Activated naive CD8-positive, alpha-beta T cell treated with anti-CD3 and anti-CD28 coated beads, Interleukin-2, amount 50 U/mL, for 24 hours (primary cell): Measurements from ENCODE around the gene UBL3.

Experiments
- ATAC-seq: fragments of 150-1000 bp; cut with Tn5 transposase; one replicate; pipeline ENCODE4 v1.10.0; 2021
- DNase-seq: peaks from one replicate; pipeline ENCODE4 v3.0.0; 2021
- H3K27ac Mint-ChIP-seq: one replicate; pipeline ENCODE4 v1.8.0; 2021; ENCODE audit warnings: mild to moderate bottlenecking, mixed read lengths
- H3K27me3 Mint-ChIP-seq: one replicate; pipeline ENCODE4 v1.8.0; 2021; ENCODE audit warnings: mixed read lengths
- H3K36me3 Mint-ChIP-seq: one replicate; pipeline ENCODE4 v1.8.0; 2021; ENCODE audit warnings: low read depth, mixed read lengths
- H3K4me1 Mint-ChIP-seq: one replicate; pipeline ENCODE4 v1.8.0; 2021; ENCODE audit warnings: mixed read lengths
- H3K4me3 Mint-ChIP-seq: one replicate; pipeline ENCODE4 v1.8.0; 2021; ENCODE audit warnings: mild to moderate bottlenecking, moderate library complexity, mixed read lengths
- H3K9me3 Mint-ChIP-seq: one replicate; pipeline ENCODE4 v1.8.0; 2021; ENCODE audit warnings: mixed read lengths

The UBL3 gene

GRCh38 chr13:29877456-29878078 is 27.1 kb upstream of the UBL3 start:
- Mint-ChIP-seq H3K4me1 (no peaks in the 10 kb centered on the region), H3K27ac (no peak overlapping the region), H3K9me3 (no peaks in the 10 kb centered on the region), H3K4me3 (no peak overlapping the region), H3K36me3 (no peaks in the 10 kb centered on the region), H3K27me3 (peaks cover 17% of the 10 kb centered on the region)
- ATAC-seq (no peak), DNase-seq (no peak)

- H3K36me3 Mint-ChIP-seq: no peaks in the 10 kb centered on the region
- H3K27ac Mint-ChIP-seq: no peak overlapping the region
- no peaks in the 10 kb centered on the region for H3K9me3 Mint-ChIP-seq
- ATAC-seq (no peak), DNase-seq (no peak)
- no peak overlapping the region for H3K4me3 Mint-ChIP-seq
- no peaks in the 10 kb centered on the region for H3K4me1 Mint-ChIP-seq
- H3K27me3 Mint-ChIP-seq: peaks cover 20% of the 10 kb centered on the region
These were observed 25.2 kb upstream of the UBL3 start for GRCh38 chr13:29875646-29876045.

- DNase-seq: no peak
- Mint-ChIP-seq H3K4me1 (no peaks in the 10 kb centered on the region), H3K27me3 (peaks cover 8% of the 10 kb centered on the region), H3K9me3 (no peaks in the 10 kb centered on the region), H3K36me3 (no peaks in the 10 kb centered on the region), H3K27ac (no peak overlapping the region), H3K4me3 (no peak overlapping the region)
- no peak for ATAC-seq
These were observed 18.2 kb upstream of the UBL3 start for GRCh38 chr13:29868581-29868980.

GRCh38 chr13:29865934-29866333 is 15.5 kb upstream of the UBL3 start:
- peaks cover 9% of the 10 kb centered on the region for H3K27me3 Mint-ChIP-seq
- H3K36me3 Mint-ChIP-seq: no peaks in the 10 kb centered on the region
- H3K9me3 Mint-ChIP-seq: no peaks in the 10 kb centered on the region
- H3K27ac Mint-ChIP-seq: no peak overlapping the region
- H3K4me3 Mint-ChIP-seq: no peak overlapping the region
- no peak for DNase-seq
- no peak for ATAC-seq
- no peaks in the 10 kb centered on the region for H3K4me1 Mint-ChIP-seq

- no peak for ATAC-seq
These were observed 11.3 kb upstream of the UBL3 start for GRCh38 chr13:29861694-29862110.

GRCh38 chr13:29859971-29860370 is 9.6 kb upstream of the UBL3 start:
- no peaks in the 10 kb centered on the region for H3K9me3 Mint-ChIP-seq
- no peak for DNase-seq
- peaks cover 4% of the 10 kb centered on the region for H3K27me3 Mint-ChIP-seq
- no peak overlapping the region for H3K27ac Mint-ChIP-seq
- no peaks in the 10 kb centered on the region for H3K36me3 Mint-ChIP-seq
- H3K4me3 Mint-ChIP-seq: no peak overlapping the region
- ATAC-seq: no peak
- H3K4me1 Mint-ChIP-seq: peaks cover 5% of the 10 kb centered on the region

More at GRCh38 chr13:29861694-29862110, 11.3 kb upstream of the UBL3 start:
- DNase-seq: no peak
- H3K36me3 Mint-ChIP-seq: no peaks in the 10 kb centered on the region
- no peak overlapping the region for H3K27ac Mint-ChIP-seq
- H3K4me3 Mint-ChIP-seq: no peak overlapping the region
- H3K4me1 Mint-ChIP-seq: peaks cover 2% of the 10 kb centered on the region
- peaks cover 7% of the 10 kb centered on the region for H3K27me3 Mint-ChIP-seq
- H3K9me3 Mint-ChIP-seq: no peaks in the 10 kb centered on the region

- peaks cover 8% of the 10 kb centered on the region for H3K4me1 Mint-ChIP-seq
- H3K9me3 Mint-ChIP-seq: no peaks in the 10 kb centered on the region
- no peaks in the 10 kb centered on the region for H3K36me3 Mint-ChIP-seq
- H3K4me3 Mint-ChIP-seq: no peak overlapping the region
- H3K27ac Mint-ChIP-seq: no peak overlapping the region
- H3K27me3 Mint-ChIP-seq: peaks cover 4% of the 10 kb centered on the region
- DNase-seq: no peak
- no peak for ATAC-seq
These were observed 8.2 kb upstream of the UBL3 start for GRCh38 chr13:29858667-29859066.

- DNase-seq (no peak), ATAC-seq (no peak)
- no peak overlapping the region for H3K27ac Mint-ChIP-seq
- H3K4me1 Mint-ChIP-seq: peaks cover 9% of the 10 kb centered on the region
- H3K9me3 Mint-ChIP-seq: no peaks in the 10 kb centered on the region
- no peak overlapping the region for H3K4me3 Mint-ChIP-seq
- H3K36me3 Mint-ChIP-seq: no peaks in the 10 kb centered on the region
- H3K27me3 Mint-ChIP-seq: peaks cover 4% of the 10 kb centered on the region
These were observed 7.8 kb upstream of the UBL3 start for GRCh38 chr13:29858231-29858630.

- H3K9me3 Mint-ChIP-seq: no peaks in the 10 kb centered on the region
- no peaks in the 10 kb centered on the region for H3K36me3 Mint-ChIP-seq
- DNase-seq (no peak), ATAC-seq (no peak)
- H3K27ac Mint-ChIP-seq: no peak overlapping the region
- H3K27me3 Mint-ChIP-seq: peaks cover 1% of the 10 kb centered on the region
- no peak overlapping the region for H3K4me3 Mint-ChIP-seq
- H3K4me1 Mint-ChIP-seq: peaks cover 19% of the 10 kb centered on the region
These were observed 6.7 kb upstream of the UBL3 start for GRCh38 chr13:29857085-29857484.

- ATAC-seq: no peak
- Mint-ChIP-seq H3K36me3 (no peaks in the 10 kb centered on the region), H3K27ac (no peak overlapping the region), H3K27me3 (no peaks in the 10 kb centered on the region), H3K4me1 (peaks cover 19% of the 10 kb centered on the region), H3K4me3 (no peak overlapping the region), H3K9me3 (no peaks in the 10 kb centered on the region)
- DNase-seq: no peak
These were observed 6.0 kb upstream of the UBL3 start for GRCh38 chr13:29856426-29856825.

GRCh38 chr13:29855784-29856183 is 5.4 kb upstream of the UBL3 start:
- Mint-ChIP-seq H3K9me3 (no peaks in the 10 kb centered on the region), H3K4me1 (peaks cover 21% of the 10 kb centered on the region), H3K4me3 (no peak overlapping the region), H3K36me3 (no peaks in the 10 kb centered on the region), H3K27ac (no peak overlapping the region), H3K27me3 (no peaks in the 10 kb centered on the region)
- ATAC-seq: no peak
- no peak for DNase-seq

GRCh38 chr13:29855009-29855408 is 4.6 kb upstream of the UBL3 start:
- Mint-ChIP-seq H3K36me3 (no peaks in the 10 kb centered on the region), H3K9me3 (no peaks in the 10 kb centered on the region), H3K4me3 (no peak overlapping the region), H3K27me3 (no peaks in the 10 kb centered on the region), H3K4me1 (peaks cover 21% of the 10 kb centered on the region), H3K27ac (no peak overlapping the region)
- DNase-seq (no peak), ATAC-seq (no peak)

GRCh38 chr13:29853131-29853530 is 2.7 kb upstream of the UBL3 start:
- Mint-ChIP-seq H3K4me1 (peaks cover 22% of the 10 kb centered on the region), H3K36me3 (no peaks in the 10 kb centered on the region), H3K9me3 (no peaks in the 10 kb centered on the region), H3K27ac (peak overlapping the region; percentile 34), H3K4me3 (no peak overlapping the region), H3K27me3 (no peaks in the 10 kb centered on the region)
- ATAC-seq (no peak), DNase-seq (no peak)

- ATAC-seq (no peak), DNase-seq (no peak)
- H3K27me3 Mint-ChIP-seq: no peaks in the 10 kb centered on the region
- no peaks in the 10 kb centered on the region for H3K36me3 Mint-ChIP-seq
- peak overlapping the region; percentile 34 for H3K27ac Mint-ChIP-seq
- H3K4me1 Mint-ChIP-seq: peaks cover 25% of the 10 kb centered on the region
- no peaks in the 10 kb centered on the region for H3K9me3 Mint-ChIP-seq
- no peak overlapping the region for H3K4me3 Mint-ChIP-seq
These were observed 2.1 kb upstream of the UBL3 start for GRCh38 chr13:29852472-29853054.

GRCh38 chr13:29849731-29850212 is 645 bp downstream of the UBL3 start:
- Mint-ChIP-seq H3K36me3 (no peaks in the 10 kb centered on the region), H3K4me3 (peak overlapping the region; percentile 98), H3K4me1 (peaks cover 45% of the 10 kb centered on the region), H3K27ac (peak overlapping the region; percentile 91), H3K27me3 (no peaks in the 10 kb centered on the region), H3K9me3 (no peaks in the 10 kb centered on the region)
- ATAC-seq (peak; percentile 21), DNase-seq (peak; percentile 45)
